Right atrium auricular region (tissue), 2 donors: Measurements from ENCODE around the gene SLC66A3. TPM values are rescaled to one million over a fixed set of nuclear protein-coding genes. Genes with fewer than 3 reads are reported as not detected.
"Not testable (repeated sequence)": the region's sequence is repeated elsewhere in the genome, so short reads cannot be mapped to it uniquely, and the experiment has no call there.

Experiments used
- DNase-seq: peaks from one replicate; pipeline ENCODE4 v3.0.0-alpha.2; 2019; ENCODE audit warnings: low spot score
- H3K27ac ChIP-seq, 2 donors: fragments of 200-600 bp; sonication (generic); 1 replicate in 1 of 2; 2 replicates in 1 of 2; pipeline ENCODE4 v1.5.1; 2016 to 2019
- H3K27me3 ChIP-seq, 2 donors: fragments of 200-600 bp; sonication (generic); one replicate each; pipeline versions ENCODE4 v1.5.1 to v1.6.0; 2017 to 2019
- H3K36me3 ChIP-seq: fragments of 200-600 bp; sonication (generic); one replicate; pipeline ENCODE4 v1.5.1; 2016
- H3K4me1 ChIP-seq, 2 donors: fragments of 200-600 bp; sonication (generic); one replicate each; pipeline versions ENCODE4 v1.5.1 to v1.6.0; 2017 to 2019
- H3K4me3 ChIP-seq, 2 donors: fragments of 200-600 bp; sonication (generic); 1 replicate in 1 of 2; 2 replicates in 1 of 2; pipeline ENCODE4 v1.5.1; 2017 to 2019; ENCODE audit warnings: mild to moderate bottlenecking in 1 of 2, moderate library complexity in 1 of 2
- H3K9me3 ChIP-seq, 2 donors: fragments of 200-600 bp; sonication (generic); one replicate each; pipeline ENCODE4 v1.5.1; 2019
- total RNA-seq, 2 donors: library from RNA; depleted of rRNA; stranded (reverse); fragments of >200 nt; gene quantifications; one replicate each; pipeline ENCODE4 v1.1.0, GENCODE V29; 2016
- TF ChIP-seq, protein P1 (sequence below), 2 donors: fragments of 200-600 bp; sonication (generic); IDR thresholded peaks; one replicate each; pipeline ENCODE4 v1.5.1; 2019; ENCODE audit warnings: antibody characterized with exemption in 2 of 2

Gene SLC66A3
- total RNA-seq, 2 donors from 2014 or later: 18.7 to 19.2 TPM

DNA sequence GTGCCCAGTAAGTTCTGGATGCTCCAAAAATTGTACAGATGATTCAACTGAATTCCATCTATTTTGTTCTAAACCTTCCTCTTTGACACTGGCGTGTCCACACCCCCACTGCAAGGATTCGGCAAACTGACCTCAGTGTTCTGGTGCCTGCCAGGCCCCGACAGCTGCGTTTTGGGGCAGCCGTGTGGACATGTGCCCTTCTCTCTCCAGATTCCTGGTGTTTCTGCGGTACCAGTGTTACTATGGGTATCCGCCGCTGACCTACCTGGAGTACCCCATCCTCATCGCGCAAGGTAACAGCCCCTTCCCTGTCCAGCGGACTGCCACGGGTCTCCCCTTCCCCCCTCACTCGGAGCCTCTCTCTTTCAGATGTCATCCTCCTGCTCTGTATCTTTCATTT, 5.0 kb downstream of the SLC66A3 start:
- no peak overlapping the region for H3K4me3 ChIP-seq
- TF ChIP-seq, protein P1, sequence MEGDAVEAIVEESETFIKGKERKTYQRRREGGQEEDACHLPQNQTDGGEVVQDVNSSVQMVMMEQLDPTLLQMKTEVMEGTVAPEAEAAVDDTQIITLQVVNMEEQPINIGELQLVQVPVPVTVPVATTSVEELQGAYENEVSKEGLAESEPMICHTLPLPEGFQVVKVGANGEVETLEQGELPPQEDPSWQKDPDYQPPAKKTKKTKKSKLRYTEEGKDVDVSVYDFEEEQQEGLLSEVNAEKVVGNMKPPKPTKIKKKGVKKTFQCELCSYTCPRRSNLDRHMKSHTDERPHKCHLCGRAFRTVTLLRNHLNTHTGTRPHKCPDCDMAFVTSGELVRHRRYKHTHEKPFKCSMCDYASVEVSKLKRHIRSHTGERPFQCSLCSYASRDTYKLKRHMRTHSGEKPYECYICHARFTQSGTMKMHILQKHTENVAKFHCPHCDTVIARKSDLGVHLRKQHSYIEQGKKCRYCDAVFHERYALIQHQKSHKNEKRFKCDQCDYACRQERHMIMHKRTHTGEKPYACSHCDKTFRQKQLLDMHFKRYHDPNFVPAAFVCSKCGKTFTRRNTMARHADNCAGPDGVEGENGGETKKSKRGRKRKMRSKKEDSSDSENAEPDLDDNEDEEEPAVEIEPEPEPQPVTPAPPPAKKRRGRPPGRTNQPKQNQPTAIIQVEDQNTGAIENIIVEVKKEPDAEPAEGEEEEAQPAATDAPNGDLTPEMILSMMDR (IDR thresholded peaks at IDR 0.05): no peak
- no peak overlapping the region for H3K27ac ChIP-seq
- no peaks in the 10 kb centered on the region for H3K27me3 ChIP-seq
- peaks cover 0 to 11% of the 10 kb centered on the region in 2 donors for H3K4me1 ChIP-seq
- no peak for DNase-seq
- H3K9me3 ChIP-seq: no peaks in the 10 kb centered on the region
- no peaks in the 10 kb centered on the region for H3K36me3 ChIP-seq

DNA sequence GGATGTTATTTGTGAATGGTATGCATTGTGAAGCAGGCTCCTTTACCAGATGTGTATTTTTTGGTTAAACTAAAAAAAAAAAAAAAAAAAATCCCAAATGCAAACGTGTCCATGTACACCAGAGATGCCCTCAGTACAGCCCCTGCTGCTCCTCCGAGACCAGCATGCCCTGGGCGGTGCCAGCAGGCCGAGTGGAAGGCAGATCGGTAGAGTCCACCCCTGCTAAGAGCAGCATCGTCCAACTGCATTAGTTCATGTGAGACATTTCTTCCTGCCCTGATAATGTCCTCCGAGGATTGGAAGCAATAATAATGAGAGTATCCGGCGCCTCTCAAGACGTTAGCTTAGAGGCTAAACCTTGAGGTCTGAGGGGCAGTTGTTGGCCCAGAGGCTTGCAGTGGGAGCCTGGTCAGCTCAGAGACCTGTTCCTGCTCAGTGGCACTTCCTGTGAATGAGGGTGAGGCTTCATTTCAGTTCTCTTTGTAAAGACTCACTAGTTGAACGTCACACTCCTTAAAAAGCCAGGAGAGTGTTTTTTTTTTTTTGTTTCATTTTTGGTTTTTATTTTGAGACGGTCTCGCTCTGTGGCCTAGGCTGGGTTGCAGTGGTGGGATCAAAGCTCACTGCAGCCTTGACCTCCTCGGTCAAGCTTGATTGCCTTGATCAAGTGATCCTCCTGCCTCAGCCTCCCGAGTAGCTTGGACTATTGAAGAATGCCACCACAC, 5.6 kb downstream of the SLC66A3 start:
- no peaks in the 10 kb centered on the region for H3K9me3 ChIP-seq
- no peak overlapping the region for H3K27ac ChIP-seq
- no peaks in the 10 kb centered on the region for H3K27me3 ChIP-seq
- peaks cover 0 to 7% of the 10 kb centered on the region in 2 donors for H3K4me1 ChIP-seq
- H3K4me3 ChIP-seq: no peak overlapping the region
- H3K36me3 ChIP-seq: no peaks in the 10 kb centered on the region
- TF ChIP-seq, protein P1 (IDR thresholded peaks at IDR 0.05): no peak
- no peak for DNase-seq

GRCh38 chr2:11161747-11162146, 6.5 kb downstream of the SLC66A3 start:
- no peak overlapping the region for H3K27ac ChIP-seq

DNA sequence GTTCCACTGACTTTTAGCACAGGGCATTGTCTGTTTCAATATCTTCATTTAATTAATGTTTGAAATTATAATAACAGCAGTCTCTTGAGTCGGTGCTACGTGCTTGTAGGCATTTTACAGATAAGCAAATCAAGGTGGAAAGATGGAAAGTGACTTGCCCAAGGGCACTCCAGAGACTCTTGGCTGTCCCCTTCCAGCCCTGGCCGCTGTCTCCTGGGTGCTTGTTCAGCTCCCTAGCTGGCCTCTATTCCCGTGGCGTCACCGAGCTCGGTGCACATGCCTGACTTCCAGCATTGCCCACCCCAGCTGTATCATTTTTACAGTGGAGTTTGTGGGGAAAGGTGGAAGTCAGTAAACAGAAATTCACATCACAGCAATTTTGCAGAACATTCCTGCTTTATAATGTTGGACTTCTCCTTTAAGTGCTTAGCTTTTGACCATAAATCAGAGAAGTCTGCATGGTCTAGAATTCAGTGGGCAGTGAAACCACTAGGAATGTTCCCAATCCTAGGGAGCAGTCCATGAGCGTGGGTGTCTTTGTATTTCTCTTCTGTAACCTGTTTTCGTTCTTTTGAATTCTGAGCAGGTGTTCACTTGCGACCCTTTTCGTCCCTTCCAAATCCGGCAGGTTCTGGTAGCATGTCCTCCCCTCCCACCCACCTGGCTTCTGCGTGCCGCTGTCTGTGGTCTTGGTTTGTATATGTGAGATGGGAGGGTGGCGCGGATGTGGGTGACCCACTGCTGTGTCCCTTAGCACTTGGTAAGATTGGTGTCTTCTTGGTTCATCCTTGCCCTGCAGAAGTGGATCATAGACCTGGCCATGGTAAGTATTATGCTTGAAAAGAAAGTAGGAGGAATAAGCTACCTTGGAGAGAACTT, 8.4 kb downstream of the SLC66A3 start:
- Histone ChIP-seq H3K9me3 (no peaks in the 10 kb centered on the region), H3K36me3 (no peaks in the 10 kb centered on the region), H3K27me3 (no peaks in the 10 kb centered on the region), H3K27ac (no peak overlapping the region), H3K4me3 (no peak overlapping the region), H3K4me1 (no peaks in the 10 kb centered on the region)
- TF ChIP-seq, protein P1 (IDR thresholded peaks at IDR 0.05): no peak
- peak; percentile 52 for DNase-seq

More at GRCh38 chr2:11161747-11162146, 6.5 kb downstream of the SLC66A3 start:
- TF ChIP-seq, protein P1 (IDR thresholded peaks at IDR 0.05): no peak
- Histone ChIP-seq H3K9me3 (no peaks in the 10 kb centered on the region), H3K27me3 (no peaks in the 10 kb centered on the region), H3K4me3 (no peak overlapping the region), H3K4me1 (no peaks in the 10 kb centered on the region), H3K36me3 (no peaks in the 10 kb centered on the region)
- DNase-seq: no peak

- not testable (repeated sequence) for H3K9me3 ChIP-seq, H3K27me3 ChIP-seq, DNase-seq, H3K4me3 ChIP-seq, H3K36me3 ChIP-seq, H3K4me1 ChIP-seq, H3K27ac ChIP-seq
These were observed 9.8 kb downstream of the SLC66A3 start for GRCh38 chr2:11165046-11165445.

DNA sequence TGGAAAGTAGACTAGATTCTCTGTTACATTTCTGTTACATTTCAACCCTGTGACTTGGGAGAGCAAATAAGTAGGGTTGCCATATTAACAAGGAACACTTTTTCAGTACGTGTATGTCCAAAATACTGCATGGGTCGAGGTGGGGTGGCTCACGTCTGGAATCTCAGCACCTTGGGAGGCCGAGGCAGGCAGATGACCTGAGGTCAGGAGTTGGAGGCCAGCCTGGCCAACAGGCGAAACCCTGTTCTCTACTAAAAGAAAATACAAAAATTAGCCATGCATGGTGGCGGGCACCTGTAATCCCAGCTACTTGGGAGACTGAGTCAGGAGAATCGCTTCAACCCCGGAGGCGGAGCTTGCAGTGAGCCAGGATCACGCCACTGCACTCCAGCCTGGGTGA, 11.2 kb downstream of the SLC66A3 start:
- TF ChIP-seq, protein P1 (IDR thresholded peaks at IDR 0.05): no peak
- no peak for DNase-seq
- no peak overlapping the region for H3K4me3 ChIP-seq
- H3K9me3 ChIP-seq: no peaks in the 10 kb centered on the region
- H3K27me3 ChIP-seq: no peaks in the 10 kb centered on the region
- no peak overlapping the region for H3K27ac ChIP-seq
- H3K4me1 ChIP-seq: no peaks in the 10 kb centered on the region
- H3K36me3 ChIP-seq: no peaks in the 10 kb centered on the region
